ENCODE results near the gene SERPINA5.

Gene SERPINA5

DNA sequence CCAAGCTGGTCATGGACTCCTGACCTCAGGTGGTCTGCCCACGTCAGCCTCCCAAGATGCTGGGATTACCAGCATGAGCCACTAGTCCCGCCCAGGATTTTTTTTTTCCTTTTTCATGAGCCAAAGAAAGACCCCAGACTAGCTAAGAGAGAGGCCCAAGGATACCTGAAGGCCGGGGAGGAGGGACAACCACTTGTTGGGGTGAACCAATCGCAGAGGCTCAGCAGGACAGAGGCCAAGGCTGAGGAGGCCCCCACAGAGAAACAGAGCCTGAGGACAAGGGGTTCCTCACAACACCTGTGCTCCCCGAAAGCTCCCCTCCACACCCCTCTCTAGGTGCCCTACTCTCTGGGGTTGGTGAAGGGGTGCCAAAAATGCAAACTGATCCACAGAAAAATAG, 30.0 kb downstream of the SERPINA5 start:
- DNase-seq (ENCODE audit: low read depth) = no peak

DNA sequence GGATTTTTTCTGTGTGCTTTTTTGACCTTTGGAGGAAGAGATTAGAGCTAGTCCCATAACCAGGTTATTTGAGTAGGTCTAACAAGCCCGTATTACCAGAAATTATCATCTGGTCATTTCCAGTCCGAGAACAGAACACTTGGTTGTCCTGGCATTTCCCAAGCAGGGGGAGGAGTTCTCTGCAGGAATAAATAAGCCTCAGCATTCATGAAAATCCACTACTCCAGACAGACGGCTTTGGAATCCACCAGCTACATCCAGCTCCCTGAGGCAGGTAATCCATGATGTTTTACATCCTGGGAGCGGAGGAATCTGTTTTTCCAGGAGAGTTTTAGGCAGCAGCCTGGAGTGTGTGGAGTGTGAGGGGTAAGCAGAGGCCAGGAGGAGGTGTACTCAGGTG, 30.9 kb downstream of the SERPINA5 start, which contains the start of gene SERPINA3:
Gene SERPINA3 (plus strand): TSS at position 218 of the 400 bp plus-strand sequence. CDS start 2,051 bp downstream, outside the sequence.
- no peak for DNase-seq (ENCODE audit: low read depth)
- TF ChIP-seq, protein P1, sequence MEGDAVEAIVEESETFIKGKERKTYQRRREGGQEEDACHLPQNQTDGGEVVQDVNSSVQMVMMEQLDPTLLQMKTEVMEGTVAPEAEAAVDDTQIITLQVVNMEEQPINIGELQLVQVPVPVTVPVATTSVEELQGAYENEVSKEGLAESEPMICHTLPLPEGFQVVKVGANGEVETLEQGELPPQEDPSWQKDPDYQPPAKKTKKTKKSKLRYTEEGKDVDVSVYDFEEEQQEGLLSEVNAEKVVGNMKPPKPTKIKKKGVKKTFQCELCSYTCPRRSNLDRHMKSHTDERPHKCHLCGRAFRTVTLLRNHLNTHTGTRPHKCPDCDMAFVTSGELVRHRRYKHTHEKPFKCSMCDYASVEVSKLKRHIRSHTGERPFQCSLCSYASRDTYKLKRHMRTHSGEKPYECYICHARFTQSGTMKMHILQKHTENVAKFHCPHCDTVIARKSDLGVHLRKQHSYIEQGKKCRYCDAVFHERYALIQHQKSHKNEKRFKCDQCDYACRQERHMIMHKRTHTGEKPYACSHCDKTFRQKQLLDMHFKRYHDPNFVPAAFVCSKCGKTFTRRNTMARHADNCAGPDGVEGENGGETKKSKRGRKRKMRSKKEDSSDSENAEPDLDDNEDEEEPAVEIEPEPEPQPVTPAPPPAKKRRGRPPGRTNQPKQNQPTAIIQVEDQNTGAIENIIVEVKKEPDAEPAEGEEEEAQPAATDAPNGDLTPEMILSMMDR (IDR thresholded peaks at IDR 0.05; ENCODE audit: control insufficient read depth, insufficient read depth, low read depth, low read length, missing control alignments) = no peak
- no peak within 1 kb of the TSS for H3K4me3 ChIP-seq (ENCODE audit: control insufficient read depth, low read depth, low read length)

More for the DNA sequence above, 30.0 kb downstream of the SERPINA5 start:
- TF ChIP-seq, protein P1 (IDR thresholded peaks at IDR 0.05; ENCODE audit: control insufficient read depth, insufficient read depth, low read depth, low read length, missing control alignments) = no peak
- no peak overlapping the region for H3K4me3 ChIP-seq (ENCODE audit: control insufficient read depth, low read depth, low read length)

DNA sequence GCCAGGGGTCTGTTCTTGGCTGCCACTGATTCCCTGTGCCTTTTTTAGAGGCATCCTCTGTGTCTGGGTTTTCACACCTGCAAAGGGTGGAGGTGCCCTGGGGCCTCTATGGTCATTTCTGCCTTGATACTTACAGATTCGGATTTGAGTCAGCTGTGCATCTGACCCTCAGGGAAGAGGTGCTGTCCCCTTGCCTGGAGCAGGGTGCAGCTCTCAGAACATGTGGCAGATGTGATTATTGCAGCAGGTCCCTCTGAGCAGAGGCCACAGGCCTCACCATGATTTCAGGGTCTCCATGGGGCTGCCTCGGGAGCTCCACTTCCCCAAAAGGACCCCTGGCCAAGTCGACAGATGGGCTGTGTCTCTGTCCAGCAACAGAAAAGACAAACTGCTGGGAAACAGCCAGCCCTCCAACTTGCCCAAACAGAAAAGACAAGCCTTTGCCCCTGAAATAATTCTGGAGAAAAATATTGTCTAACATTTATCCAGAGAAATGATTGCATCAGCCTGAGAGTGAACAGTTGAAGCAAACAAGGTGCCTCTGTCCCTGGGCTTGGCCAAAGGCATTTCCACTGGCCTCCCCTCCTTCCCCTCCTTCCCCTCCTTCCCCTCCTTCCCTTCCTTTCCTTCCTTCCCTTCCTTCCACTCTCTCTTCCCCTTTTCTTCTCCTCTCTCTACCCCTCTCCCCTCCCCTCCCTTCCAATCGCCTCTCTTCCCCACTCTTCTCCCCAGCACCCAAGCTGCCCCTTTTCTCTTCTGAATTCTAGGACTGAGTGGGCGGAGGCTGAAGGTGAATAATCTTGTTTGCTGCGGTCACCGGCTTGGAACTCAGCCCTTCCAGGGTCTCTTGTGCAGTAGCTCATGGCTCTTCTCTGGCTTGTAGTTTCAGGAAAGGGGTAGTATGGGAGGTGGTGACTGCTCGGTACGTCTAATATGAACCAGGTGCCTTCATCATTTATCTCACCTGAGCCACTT, 31.6 kb downstream of the SERPINA5 start:
- TF ChIP-seq, protein P1 (IDR thresholded peaks at IDR 0.05; ENCODE audit: control insufficient read depth, insufficient read depth, low read depth, low read length, missing control alignments) = no peak
- H3K4me3 ChIP-seq (ENCODE audit: control insufficient read depth, low read depth, low read length) = no peak overlapping the region
- no peak for DNase-seq (ENCODE audit: low read depth)

DNA sequence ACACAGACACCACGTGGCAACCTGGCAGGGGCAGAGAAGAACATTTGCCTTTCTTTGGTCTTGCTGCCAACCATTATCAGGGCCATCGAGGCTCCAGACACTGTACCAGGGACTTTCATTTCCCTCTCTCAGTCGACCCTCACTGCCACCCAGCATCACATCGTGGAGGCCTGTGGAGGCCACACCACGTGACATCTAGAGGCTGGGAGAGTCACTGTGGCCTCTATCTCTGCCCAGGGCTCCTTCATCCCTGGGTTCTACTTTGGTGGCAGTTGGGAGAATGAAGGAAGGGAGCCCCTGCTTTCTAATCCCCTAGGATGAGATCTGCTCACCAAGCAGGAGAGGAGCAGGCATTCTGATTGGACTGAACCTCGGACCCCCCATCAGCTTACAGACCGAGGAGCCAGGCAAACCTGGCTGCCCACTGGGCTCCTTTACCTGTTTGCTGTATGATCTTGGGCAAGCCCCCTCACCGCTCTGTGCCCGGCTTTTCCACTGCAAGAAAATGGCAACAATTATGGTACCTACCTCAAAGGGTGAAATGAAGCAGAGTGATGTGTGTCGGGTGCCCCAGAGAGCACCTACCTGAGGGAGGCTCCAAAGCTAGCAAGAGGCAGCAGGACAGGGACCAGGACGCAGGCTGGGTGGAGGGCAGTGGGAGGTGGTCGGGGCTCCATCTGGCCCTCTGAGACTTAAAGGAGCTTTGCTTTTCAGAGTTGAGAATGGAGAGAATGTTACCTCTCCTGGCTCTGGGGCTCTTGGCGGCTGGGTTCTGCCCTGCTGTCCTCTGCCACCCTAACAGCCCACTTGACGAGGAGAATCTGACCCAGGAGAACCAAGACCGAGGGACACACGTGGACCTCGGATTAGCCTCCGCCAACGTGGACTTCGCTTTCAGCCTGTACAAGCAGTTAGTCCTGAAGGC, 32.8 kb downstream of the SERPINA5 start:
- TF ChIP-seq, protein P1 (IDR thresholded peaks at IDR 0.05; ENCODE audit: control insufficient read depth, insufficient read depth, low read depth, low read length, missing control alignments) = no peak
- no peak overlapping the region for H3K4me3 ChIP-seq (ENCODE audit: control insufficient read depth, low read depth, low read length)

DNA sequence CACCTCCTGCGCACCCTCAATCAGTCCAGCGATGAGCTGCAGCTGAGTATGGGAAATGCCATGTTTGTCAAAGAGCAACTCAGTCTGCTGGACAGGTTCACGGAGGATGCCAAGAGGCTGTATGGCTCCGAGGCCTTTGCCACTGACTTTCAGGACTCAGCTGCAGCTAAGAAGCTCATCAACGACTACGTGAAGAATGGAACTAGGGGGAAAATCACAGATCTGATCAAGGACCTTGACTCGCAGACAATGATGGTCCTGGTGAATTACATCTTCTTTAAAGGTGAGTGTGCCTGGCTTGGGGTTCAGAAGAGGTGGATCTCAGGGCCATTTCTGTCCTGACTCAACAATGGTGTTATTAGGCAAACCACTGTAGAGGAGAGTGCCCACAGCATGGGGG, 33.6 kb downstream of the SERPINA5 start:
- TF ChIP-seq, protein P1 (IDR thresholded peaks at IDR 0.05; ENCODE audit: control insufficient read depth, insufficient read depth, low read depth, low read length, missing control alignments) = no peak
- no peak overlapping the region for H3K4me3 ChIP-seq (ENCODE audit: control insufficient read depth, low read depth, low read length)
- no peak for DNase-seq (ENCODE audit: low read depth)

More for the DNA sequence above, 32.8 kb downstream of the SERPINA5 start:
- no peak for DNase-seq (ENCODE audit: low read depth)

DNA sequence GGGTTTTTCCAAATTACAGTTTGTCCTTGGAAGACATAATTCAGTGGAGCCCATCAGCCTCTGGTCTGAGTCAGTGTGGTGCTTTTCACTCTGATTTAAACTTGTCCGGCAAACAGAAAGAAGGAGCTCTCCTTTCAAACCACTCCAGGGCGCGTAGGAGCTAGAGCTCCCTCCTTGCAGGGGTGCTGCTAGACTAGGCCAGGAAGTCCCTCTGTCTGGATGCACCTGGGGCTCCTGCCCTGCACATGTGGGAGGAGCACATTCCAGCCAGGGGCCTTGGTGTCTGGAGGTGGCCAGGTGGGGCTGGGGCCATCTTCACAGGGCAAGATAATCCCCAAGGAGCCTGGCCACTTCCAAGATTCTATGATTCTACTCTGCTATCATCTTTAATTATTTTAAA, 34.0 kb downstream of the SERPINA5 start:
- DNase-seq (ENCODE audit: low read depth) = no peak
- TF ChIP-seq, protein P1 (IDR thresholded peaks at IDR 0.05; ENCODE audit: control insufficient read depth, insufficient read depth, low read depth, low read length, missing control alignments) = no peak
- H3K4me3 ChIP-seq (ENCODE audit: control insufficient read depth, low read depth, low read length) = no peak overlapping the region
